Lower leg skin (tissue), 4 donors: Measurements from ENCODE around the gene MC2R. TPM values are rescaled to one million over a fixed set of nuclear protein-coding genes. Genes with fewer than 3 reads are reported as not detected.

Experiments used
- DNase-seq, 2 donors: peaks; one replicate each; pipeline ENCODE4 v3.0.0-alpha.2; 2019; ENCODE audit warnings: low spot score in 2 of 2
- H3K4me3 ChIP-seq: fragments of 200-600 bp; sonication (generic); 2 replicates; pipeline ENCODE4 v1.5.1; 2017; ENCODE audit warnings: mild to moderate bottlenecking, low read depth; ENCODE audit not compliant: poor library complexity, severe bottlenecking
- CTCF ChIP-seq, 3 donors: fragments of 450-650 bp; IDR thresholded peaks; one replicate each; pipeline ENCODE4 v1.5.1; 2016; ENCODE audit warnings: antibody characterized with exemption in 3 of 3, mild to moderate bottlenecking in 3 of 3, moderate library complexity in 2 of 3
- POLR2A ChIP-seq, 2 donors: fragments of 450-650 bp; IDR thresholded peaks; one replicate each; pipeline ENCODE4 v1.6.1; 2016 to 2017; ENCODE audit warnings: antibody characterized with exemption in 2 of 2, mild to moderate bottlenecking in 1 of 2, moderate library complexity in 1 of 2
- WGBS, 2 donors: methylation state at CpG; one replicate each; pipeline ENCODE4 v1.1.5; 2018; 5-methylcytosine and 5-hydroxymethylcytosine counted together
- intact Hi-C: fragments of 100-400 bp; cut with DNase I; formaldehyde crosslinking; loops from one replicate; pipeline ENCODE4 v1.15.0; 2023; ENCODE audit warnings: low total_unique reads
- total RNA-seq, 4 donors: library from RNA; depleted of rRNA; stranded (reverse); fragments of >200 nt; gene quantifications; one replicate each; pipeline ENCODE4 v1.1.0, GENCODE V29; 2016

Gene MC2R
- total RNA-seq, 4 donors from 2014 or later: not detected

GRCh38 chr18:13932285-13933025, 17.1 kb upstream of the MC2R start:
- DNase-seq: peak in 1 of 2 donors; percentile 71
- 68% methylated on average over 10 of the region's 10 CpGs for WGBS, 2 donors
- intact Hi-C loops: no loop called here
- no peak overlapping the region for H3K4me3 ChIP-seq
- no peak for TF ChIP-seq CTCF (IDR thresholded peaks at IDR 0.05)
- no peak for TF ChIP-seq POLR2A (IDR thresholded peaks at IDR 0.05)

DNA sequence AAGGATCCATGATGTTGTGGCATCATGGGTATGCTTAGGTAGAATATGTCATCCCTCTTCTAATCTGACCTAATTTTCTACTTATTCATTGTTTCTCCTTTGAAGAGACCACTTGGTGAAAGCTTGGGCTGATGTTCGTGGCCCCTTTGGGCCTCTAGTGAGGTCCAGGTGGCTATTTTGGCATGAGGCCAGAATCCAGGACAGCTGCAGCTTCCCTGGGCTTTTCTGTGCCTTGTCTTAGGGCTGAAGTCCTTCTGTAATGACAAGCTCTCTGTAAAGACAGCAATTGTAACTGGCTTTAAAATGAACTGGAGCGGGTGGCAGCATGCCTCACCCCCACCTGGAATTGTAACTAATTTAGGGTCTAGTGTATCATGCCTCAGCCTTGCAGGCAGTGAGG, 15.6 kb upstream of the MC2R start:
- intact Hi-C loops: no loop called here
- peak in 1 of 2 donors; percentile 64 for DNase-seq
- TF ChIP-seq CTCF (IDR thresholded peaks at IDR 0.05): no peak
- no peak overlapping the region for H3K4me3 ChIP-seq
- 70 to 80% methylated on average over 2 of the region's 2 CpGs for WGBS, 2 donors

DNA sequence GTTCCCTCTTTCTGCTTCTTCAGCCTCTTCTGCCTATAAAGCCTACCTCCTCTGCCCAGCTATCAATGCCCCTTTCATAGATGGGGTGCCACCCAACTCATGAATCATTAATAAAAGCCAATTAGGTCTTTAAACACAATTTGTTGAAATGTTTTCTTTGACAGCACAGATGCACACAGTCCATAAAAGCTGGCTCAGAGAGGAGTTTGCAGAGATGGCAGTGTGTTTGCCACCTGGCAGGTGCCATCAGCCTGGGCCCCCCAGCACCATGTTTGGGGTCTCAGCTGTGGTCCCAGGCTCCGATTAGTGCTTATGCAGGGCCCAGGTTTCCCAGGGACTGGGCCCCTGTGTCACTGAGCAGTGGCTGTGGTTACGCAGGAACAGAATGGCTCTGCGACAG, 7.9 kb upstream of the MC2R start:
- no peak for TF ChIP-seq CTCF (IDR thresholded peaks at IDR 0.05)
- TF ChIP-seq POLR2A (IDR thresholded peaks at IDR 0.05): no peak
- DNase-seq: peak in 1 of 2 donors; percentile 29
- H3K4me3 ChIP-seq: no peak overlapping the region
- WGBS, 2 donors: 72 to 86% methylated on average over 3 of the region's 3 CpGs
- intact Hi-C loops: no loop called here

DNA sequence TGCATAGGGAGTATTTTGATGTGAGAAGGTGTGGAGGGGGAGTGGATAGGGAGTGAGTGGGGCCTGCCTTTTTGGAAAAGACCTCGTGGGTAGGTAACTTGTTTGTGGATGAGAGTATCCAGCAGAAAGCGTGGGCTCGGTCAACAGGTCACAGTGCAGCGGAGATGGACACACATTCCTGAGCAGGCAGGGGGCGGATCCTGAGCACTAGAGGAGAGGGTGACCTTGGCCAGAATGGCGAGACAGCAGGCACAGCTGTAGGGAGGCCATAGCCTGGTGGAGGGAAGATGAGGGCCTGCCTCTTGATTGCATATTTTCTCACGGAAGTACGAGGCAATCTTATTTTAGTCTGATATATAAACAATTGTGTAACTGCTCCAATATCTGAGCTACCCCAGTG, 3.6 kb upstream of the MC2R start:
- intact Hi-C loops: no loop called here
- DNase-seq: peak in 1 of 2 donors; percentile 36
- TF ChIP-seq POLR2A (IDR thresholded peaks at IDR 0.05) (no peak), CTCF (IDR thresholded peaks at IDR 0.05) (no peak)
- H3K4me3 ChIP-seq: no peak overlapping the region
- 84 to 89% methylated on average over 8 of the region's 8 CpGs for WGBS, 2 donors

GRCh38 chr18:13917401-13917800, 2.1 kb upstream of the MC2R start:
- DNase-seq: no peak
- intact Hi-C loops: no loop called here
- 87 to 89% methylated on average over 3 of the region's 3 CpGs for WGBS, 2 donors
- TF ChIP-seq CTCF (IDR thresholded peaks at IDR 0.05) (no peak), POLR2A (IDR thresholded peaks at IDR 0.05) (no peak)
- no peak overlapping the region for H3K4me3 ChIP-seq

DNA sequence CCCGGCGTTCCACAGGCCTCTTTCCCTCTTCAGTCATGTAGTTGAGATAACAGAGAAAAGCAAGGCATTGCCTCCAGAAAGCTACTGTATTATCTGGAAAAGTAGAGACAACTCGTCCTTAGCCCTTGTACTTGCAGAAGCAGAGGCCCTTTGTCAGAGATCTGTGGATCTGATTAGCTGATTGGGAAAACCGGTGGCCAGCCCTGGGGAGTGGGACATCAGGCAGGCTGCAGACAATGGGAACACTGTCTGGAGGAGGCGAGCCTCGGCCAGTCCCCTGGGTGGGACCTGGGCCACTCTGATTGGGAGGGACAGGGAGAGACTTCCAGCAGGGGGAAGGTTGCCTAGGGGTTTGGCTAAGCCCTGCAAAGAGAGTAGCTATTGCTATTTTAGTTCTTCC, 1.2 kb upstream of the MC2R start:
- intact Hi-C loops: no loop called here
- peak in 1 of 2 donors; percentile 56 for DNase-seq
- TF ChIP-seq CTCF (IDR thresholded peaks at IDR 0.05) (no peak), POLR2A (IDR thresholded peaks at IDR 0.05) (no peak)
- 37 to 46% methylated on average over 6 of the region's 6 CpGs for whole genome bisulfite sequencing, 2 donors
- no peak overlapping the region for H3K4me3 ChIP-seq
